ENCODE results near the gene FBXO36. TPM values are rescaled to one million over a fixed set of nuclear protein-coding genes. Genes with fewer than 3 reads are reported as not detected.

Gene FBXO36
- total and polyA plus RNA-seq, 2 experiments from 2014 or later = 5.8 to 7.6 TPM

DNA sequence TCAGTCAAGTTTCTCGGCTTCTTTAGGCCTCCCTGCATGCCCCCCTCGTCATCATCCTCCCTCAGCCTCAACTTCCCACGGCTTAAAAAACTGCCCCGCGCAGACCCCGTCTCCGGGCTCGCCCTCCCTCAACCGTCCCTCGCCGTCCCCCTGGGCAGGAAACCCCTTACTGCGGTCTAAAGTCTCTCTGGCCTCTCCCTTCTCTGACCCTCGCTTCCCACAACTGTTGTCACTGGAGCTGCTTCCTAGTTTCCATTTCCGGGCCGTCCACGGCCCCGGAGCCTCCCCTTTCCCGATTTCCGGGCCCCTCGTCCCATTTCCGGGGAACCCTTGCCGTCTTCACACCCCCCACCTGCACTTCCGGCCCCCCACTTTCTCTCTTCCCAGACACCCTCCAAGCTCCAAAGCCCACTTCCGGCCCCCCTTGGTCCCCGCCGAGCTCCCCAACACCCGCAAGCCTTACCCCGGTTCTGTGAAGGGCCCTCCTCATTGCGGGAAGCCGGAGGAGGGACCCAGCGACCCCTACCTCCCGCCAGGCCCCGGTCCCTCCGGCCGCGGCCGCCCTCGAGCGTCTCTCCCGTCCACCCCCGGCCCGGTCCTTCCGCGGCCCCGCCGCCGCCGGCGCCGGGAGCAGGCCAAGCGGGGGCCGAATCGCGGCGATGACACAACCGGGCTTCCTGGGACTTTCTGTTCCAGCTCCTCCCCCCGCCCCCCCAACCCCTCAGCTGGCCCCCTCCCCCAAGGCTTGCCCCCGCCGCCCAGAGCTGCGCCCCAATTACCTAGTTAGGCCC is 1.0 kb upstream of the FBXO36 start:
- peak overlapping the region; percentile 92 for H3K4me3 ChIP-seq
- H3K36me3 ChIP-seq (ENCODE audit: insufficient read depth) = no peaks in the 10 kb centered on the region
- peak; percentile 78 for DNase-seq (ENCODE audit: low spot score)
- H3K9me3 Mint-ChIP-seq = no peaks in the 10 kb centered on the region
- H3K4me3 Mint-ChIP-seq = peak overlapping the region; percentile 99
- peaks cover 15% of the 10 kb centered on the region; the same call in 1 of the 2 replicates for H3F3A ChIP-seq (replicated peaks; ENCODE audit: low read depth)
- H4K20me1 ChIP-seq (replicated peaks; ENCODE audit: insufficient read depth) = peaks cover 7% of the 10 kb centered on the region
- H3K4me1 Mint-ChIP-seq = peaks cover 11% of the 10 kb centered on the region
- peaks cover 12% of the 10 kb centered on the region for H3K4me1 ChIP-seq (ENCODE audit: insufficient read depth)
- peak; percentile 35 for ATAC-seq
- TF ChIP-seq, protein P1, sequence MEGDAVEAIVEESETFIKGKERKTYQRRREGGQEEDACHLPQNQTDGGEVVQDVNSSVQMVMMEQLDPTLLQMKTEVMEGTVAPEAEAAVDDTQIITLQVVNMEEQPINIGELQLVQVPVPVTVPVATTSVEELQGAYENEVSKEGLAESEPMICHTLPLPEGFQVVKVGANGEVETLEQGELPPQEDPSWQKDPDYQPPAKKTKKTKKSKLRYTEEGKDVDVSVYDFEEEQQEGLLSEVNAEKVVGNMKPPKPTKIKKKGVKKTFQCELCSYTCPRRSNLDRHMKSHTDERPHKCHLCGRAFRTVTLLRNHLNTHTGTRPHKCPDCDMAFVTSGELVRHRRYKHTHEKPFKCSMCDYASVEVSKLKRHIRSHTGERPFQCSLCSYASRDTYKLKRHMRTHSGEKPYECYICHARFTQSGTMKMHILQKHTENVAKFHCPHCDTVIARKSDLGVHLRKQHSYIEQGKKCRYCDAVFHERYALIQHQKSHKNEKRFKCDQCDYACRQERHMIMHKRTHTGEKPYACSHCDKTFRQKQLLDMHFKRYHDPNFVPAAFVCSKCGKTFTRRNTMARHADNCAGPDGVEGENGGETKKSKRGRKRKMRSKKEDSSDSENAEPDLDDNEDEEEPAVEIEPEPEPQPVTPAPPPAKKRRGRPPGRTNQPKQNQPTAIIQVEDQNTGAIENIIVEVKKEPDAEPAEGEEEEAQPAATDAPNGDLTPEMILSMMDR (conservative IDR thresholded peaks at IDR 0.05; ENCODE audit: low read depth in 2 of 2) = no peak
- TF ChIP-seq, protein P2, sequence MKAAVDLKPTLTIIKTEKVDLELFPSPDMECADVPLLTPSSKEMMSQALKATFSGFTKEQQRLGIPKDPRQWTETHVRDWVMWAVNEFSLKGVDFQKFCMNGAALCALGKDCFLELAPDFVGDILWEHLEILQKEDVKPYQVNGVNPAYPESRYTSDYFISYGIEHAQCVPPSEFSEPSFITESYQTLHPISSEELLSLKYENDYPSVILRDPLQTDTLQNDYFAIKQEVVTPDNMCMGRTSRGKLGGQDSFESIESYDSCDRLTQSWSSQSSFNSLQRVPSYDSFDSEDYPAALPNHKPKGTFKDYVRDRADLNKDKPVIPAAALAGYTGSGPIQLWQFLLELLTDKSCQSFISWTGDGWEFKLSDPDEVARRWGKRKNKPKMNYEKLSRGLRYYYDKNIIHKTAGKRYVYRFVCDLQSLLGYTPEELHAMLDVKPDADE (IDR thresholded peaks at IDR 0.05) = peak; percentile 50; the same call in 1 of the 2 replicates
- 0 out of 2 replicates have a peak, but pooled peaks have one; percentile 16 for TF ChIP-seq POLR2AphosphoS5 (IDR thresholded peaks at IDR 0.05; ENCODE audit: low read depth)
- peaks cover 14% of the 10 kb centered on the region for H3K27me3 Mint-ChIP-seq (ENCODE audit: insufficient read depth, low read depth, poor library complexity)
- H3K9me2 ChIP-seq (ENCODE audit: insufficient read depth) = no peaks in the 10 kb centered on the region
- peaks cover 20% of the 10 kb centered on the region for H3K36me3 Mint-ChIP-seq (ENCODE audit: low read depth)
- H3K27ac ChIP-seq (ENCODE audit: low read depth) = peak overlapping the region; percentile 97
- peaks cover 81% of the 10 kb centered on the region for H3K79me2 ChIP-seq (replicated peaks; ENCODE audit: insufficient read depth)
- peak overlapping the region; percentile 99 for H3K4me2 ChIP-seq
- no peaks in the 10 kb centered on the region for H3K27me3 ChIP-seq (ENCODE audit: insufficient read depth)
- H2AFZ ChIP-seq = no peak overlapping the region; the same call in 1 of the 2 replicates
- peak overlapping the region; percentile 97 for H3K27ac Mint-ChIP-seq

DNA sequence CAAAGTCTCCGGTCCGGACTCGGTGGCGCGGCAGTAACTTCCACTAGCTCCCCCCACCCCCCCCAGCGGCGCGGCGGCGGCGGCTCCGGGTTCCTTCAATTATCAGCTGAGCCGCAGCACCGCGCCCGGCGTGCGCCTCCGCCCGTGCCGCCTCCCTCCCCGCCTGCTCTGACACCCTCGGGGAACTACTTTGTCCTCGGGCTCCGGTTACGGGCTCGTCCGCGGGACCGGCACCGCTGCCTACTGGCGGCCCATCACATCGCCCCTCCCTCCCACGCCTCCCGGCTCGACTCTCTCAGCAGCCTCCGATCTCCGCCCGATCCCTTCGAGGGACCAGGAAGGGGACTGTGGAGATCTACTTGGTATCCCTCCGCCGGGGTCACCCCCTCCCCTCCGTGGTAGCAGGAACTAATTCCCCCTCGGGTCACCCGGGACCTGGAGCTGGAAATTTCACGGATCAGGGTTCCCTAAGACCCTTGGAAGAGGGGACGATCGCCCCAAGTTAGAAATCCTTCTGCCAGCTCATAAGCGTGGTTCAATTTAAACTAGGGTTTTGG is 333 bp upstream of the FBXO36 start, which contains the start of gene TRIP12:
TRIP12 (minus strand) TSS at position 118 of the 557 bp plus-strand sequence. CDS start 41,930 bp downstream, outside the sequence.
- DNase-seq (ENCODE audit: low spot score) = peak; percentile 95

More for the DNA sequence above, 333 bp upstream of the FBXO36 start, which contains the start of gene TRIP12:
- TF ChIP-seq POLR2AphosphoS5 (IDR thresholded peaks at IDR 0.05; ENCODE audit: low read depth) (no peak; the same call in 1 of the 2 replicates), NANOG (IDR thresholded peaks at IDR 0.05; ENCODE audit: borderline replicate concordance) (no peak), JUNB (IDR thresholded peaks at IDR 0.05; ENCODE audit: unreplicated experiment) (no peak), CREB1 (CRISPR knock-in tag; IDR thresholded peaks at IDR 0.05; ENCODE audit: low read depth) (peak; percentile 75), EZH2phosphoT487 (IDR thresholded peaks at IDR 0.05; ENCODE audit: unreplicated experiment) (no peak)
- TF ChIP-seq, protein P2 (IDR thresholded peaks at IDR 0.05) = peak; percentile 53
- TF ChIP-seq, protein P3, sequence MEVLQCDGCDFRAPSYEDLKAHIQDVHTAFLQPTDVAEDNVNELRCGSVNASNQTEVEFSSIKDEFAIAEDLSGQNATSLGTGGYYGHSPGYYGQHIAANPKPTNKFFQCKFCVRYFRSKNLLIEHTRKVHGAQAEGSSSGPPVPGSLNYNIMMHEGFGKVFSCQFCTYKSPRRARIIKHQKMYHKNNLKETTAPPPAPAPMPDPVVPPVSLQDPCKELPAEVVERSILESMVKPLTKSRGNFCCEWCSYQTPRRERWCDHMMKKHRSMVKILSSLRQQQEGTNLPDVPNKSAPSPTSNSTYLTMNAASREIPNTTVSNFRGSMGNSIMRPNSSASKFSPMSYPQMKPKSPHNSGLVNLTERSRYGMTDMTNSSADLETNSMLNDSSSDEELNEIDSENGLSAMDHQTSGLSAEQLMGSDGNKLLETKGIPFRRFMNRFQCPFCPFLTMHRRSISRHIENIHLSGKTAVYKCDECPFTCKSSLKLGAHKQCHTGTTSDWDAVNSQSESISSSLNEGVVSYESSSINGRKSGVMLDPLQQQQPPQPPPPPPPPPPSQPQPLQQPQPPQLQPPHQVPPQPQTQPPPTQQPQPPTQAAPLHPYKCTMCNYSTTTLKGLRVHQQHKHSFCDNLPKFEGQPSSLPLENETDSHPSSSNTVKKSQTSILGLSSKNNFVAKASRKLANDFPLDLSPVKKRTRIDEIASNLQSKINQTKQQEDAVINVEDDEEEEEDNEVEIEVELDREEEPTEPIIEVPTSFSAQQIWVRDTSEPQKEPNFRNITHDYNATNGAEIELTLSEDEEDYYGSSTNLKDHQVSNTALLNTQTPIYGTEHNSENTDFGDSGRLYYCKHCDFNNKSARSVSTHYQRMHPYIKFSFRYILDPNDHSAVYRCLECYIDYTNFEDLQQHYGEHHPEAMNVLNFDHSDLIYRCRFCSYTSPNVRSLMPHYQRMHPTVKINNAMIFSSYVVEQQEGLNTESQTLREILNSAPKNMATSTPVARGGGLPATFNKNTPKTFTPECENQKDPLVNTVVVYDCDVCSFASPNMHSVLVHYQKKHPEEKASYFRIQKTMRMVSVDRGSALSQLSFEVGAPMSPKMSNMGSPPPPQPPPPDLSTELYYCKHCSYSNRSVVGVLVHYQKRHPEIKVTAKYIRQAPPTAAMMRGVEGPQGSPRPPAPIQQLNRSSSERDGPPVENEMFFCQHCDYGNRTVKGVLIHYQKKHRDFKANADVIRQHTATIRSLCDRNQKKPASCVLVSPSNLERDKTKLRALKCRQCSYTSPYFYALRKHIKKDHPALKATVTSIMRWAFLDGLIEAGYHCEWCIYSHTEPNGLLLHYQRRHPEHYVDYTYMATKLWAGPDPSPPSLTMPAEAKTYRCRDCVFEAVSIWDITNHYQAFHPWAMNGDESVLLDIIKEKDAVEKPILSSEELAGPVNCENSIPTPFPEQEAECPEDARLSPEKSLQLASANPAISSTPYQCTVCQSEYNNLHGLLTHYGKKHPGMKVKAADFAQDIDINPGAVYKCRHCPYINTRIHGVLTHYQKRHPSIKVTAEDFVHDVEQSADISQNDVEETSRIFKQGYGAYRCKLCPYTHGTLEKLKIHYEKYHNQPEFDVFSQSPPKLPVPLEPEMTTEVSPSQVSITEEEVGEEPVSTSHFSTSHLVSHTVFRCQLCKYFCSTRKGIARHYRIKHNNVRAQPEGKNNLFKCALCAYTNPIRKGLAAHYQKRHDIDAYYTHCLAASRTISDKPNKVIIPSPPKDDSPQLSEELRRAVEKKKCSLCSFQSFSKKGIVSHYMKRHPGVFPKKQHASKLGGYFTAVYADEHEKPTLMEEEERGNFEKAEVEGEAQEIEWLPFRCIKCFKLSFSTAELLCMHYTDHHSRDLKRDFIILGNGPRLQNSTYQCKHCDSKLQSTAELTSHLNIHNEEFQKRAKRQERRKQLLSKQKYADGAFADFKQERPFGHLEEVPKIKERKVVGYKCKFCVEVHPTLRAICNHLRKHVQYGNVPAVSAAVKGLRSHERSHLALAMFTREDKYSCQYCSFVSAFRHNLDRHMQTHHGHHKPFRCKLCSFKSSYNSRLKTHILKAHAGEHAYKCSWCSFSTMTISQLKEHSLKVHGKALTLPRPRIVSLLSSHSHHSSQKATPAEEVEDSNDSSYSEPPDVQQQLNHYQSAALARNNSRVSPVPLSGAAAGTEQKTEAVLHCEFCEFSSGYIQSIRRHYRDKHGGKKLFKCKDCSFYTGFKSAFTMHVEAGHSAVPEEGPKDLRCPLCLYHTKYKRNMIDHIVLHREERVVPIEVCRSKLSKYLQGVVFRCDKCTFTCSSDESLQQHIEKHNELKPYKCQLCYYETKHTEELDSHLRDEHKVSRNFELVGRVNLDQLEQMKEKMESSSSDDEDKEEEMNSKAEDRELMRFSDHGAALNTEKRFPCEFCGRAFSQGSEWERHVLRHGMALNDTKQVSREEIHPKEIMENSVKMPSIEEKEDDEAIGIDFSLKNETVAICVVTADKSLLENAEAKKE (CRISPR knock-in tag; IDR thresholded peaks at IDR 0.05) = no peak
- no peaks in the 10 kb centered on the region for H3K9me2 ChIP-seq (ENCODE audit: insufficient read depth)
- H3K4me1 ChIP-seq (ENCODE audit: insufficient read depth) = peaks cover 12% of the 10 kb centered on the region
- H3K4me3 ChIP-seq = peak within 1 kb of the TSS; percentile 92
- peak; percentile 90 for ATAC-seq
- peak within 1 kb of the TSS; percentile 97 for H3K27ac ChIP-seq (ENCODE audit: low read depth)
- H3K79me2 ChIP-seq (replicated peaks; ENCODE audit: insufficient read depth) = peaks cover 80% of the 10 kb centered on the region
- H3K36me3 ChIP-seq (ENCODE audit: insufficient read depth) = no peaks in the 10 kb centered on the region
- Mint-ChIP-seq H3K4me3 (peak within 1 kb of the TSS; percentile 99), H3K9me3 (no peaks in the 10 kb centered on the region), H3K27ac (peak within 1 kb of the TSS; percentile 99), H3K36me3 (ENCODE audit: low read depth) (peaks cover 14% of the 10 kb centered on the region), H3K27me3 (ENCODE audit: insufficient read depth, low read depth, poor library complexity) (peaks cover 14% of the 10 kb centered on the region), H3K4me1 (peaks cover 11% of the 10 kb centered on the region)
- no peaks in the 10 kb centered on the region for H3K27me3 ChIP-seq (ENCODE audit: insufficient read depth)
- peaks cover 15% of the 10 kb centered on the region; the same call in 1 of the 2 replicates for H3F3A ChIP-seq (replicated peaks; ENCODE audit: low read depth)
- peak within 1 kb of the TSS; percentile 94 for H2AFZ ChIP-seq
- H4K20me1 ChIP-seq (replicated peaks; ENCODE audit: insufficient read depth) = peaks cover 7% of the 10 kb centered on the region
- peak within 1 kb of the TSS; percentile 99 for H3K4me2 ChIP-seq
